Kidney capillary endothelial cell (primary cell): Measurements from ENCODE around the gene ARHGAP32.
"Not testable (repeated sequence)": the region's sequence is repeated elsewhere in the genome, so short reads cannot be mapped to it uniquely, and the experiment has no call there.

ENCODE experiments used
- DNase-seq: peaks from one replicate; pipeline ENCODE4 v3.0.0-alpha.2; 2018; ENCODE audit warnings: low spot score

The ARHGAP32 gene

GRCh38 chr11:128931668-128932067 lies 260.5 kb downstream of the ARHGAP32 start:
- no peak for DNase-seq

- no peak for DNase-seq
Observed at GRCh38 chr11:128931066-128931465, 261.1 kb downstream of the ARHGAP32 start.

DNA sequence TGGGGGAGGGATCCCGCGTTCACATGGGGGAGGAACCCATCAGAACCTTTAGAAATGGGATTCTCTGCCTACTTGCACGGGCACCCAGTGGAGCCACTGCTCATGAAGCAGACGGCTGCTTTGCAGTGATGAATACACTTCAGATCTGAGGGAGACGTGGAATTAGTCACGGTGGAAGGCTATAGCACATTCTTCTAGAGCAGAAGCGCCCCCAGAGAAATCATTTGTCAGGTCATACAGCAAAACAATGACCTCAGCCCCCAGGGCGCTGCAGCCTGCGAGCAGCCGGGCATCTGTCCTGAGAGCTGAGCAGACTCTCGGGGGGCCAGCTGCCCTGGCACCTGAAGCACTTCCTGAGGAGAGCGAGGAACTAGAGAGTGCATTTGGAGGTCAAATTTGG lies 262.1 kb downstream of the ARHGAP32 start:
- peak; percentile 60 for DNase-seq

DNA sequence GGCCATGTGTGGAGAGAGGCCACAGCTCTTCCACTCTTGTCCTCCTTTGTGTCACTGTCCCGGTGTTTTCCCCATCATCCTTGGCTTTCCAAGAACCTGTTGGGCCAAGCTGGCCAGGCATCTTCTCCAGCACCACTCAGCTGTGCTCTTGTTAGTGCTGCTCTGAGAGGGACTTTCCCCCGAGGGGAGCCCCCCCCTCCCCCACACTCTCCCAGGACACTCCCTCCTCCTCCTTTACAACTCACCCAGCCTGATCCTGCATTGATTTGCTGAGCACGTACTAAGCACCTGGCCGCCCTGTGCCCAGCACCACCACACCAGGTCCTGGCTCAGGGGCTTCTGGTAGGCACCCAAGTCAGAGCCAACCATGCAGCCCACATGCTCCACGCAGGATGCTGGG lies 262.7 kb downstream of the ARHGAP32 start:
- no peak for DNase-seq

- DNase-seq: no peak
Observed at GRCh38 chr11:128928400-128928799, 263.7 kb downstream of the ARHGAP32 start.

- no peak for DNase-seq
Observed at GRCh38 chr11:128927683-128928336, 264.3 kb downstream of the ARHGAP32 start.

- no peak for DNase-seq
Observed at GRCh38 chr11:128927108-128927461, 265.0 kb downstream of the ARHGAP32 start.

DNA sequence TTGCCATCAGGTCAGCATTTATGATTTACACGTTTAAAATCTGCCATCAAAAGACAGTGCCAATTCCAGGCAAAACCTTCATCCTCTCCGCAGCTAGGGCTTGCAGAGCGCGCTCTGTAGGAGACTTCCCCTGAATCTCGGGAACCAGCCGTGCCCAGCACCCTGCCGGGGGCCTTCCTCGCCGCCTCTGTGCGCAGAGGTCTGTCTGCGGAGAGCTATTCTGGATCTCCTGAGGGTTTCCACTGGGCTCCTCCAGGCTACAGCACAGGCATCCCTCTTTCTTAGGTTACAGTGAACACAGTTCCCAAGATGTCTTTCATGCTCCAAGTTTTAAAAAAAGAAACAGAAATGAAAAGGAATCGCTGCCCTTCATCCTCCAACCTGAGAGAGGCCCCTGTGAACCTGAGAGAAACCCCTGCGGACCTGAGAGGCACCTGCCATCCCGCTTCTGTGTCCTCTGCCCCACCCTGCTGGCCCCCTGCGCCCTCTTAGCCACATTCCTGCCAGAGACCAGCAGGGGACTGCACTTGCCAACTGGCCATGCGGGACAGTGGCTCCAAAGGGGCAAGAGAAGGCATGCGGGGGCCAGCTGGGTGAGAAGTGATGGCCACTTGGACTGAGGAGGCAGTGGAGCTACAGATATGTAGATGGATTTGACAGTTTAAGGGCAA lies 265.6 kb downstream of the ARHGAP32 start:
- no peak for DNase-seq

DNA sequence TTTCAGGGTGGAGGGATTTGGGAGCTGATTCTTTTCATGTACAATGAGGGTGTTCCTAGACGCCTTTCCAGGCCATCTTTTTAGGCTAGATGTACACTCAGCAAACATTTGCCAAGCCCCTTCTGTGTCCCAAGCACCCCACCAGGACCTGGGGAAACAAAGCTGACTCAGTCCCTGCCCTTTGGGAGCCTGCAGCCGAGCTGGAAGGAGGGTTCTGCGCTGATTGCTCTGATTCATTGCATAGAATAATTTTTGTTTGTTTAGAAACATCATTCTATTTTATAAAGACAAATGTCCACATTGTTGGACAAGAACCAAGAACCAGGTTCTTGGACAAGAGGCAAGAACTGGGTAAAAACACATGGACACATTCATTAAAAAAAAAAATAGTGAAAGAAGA lies 266.1 kb downstream of the ARHGAP32 start:
- no peak for DNase-seq

- no peak for DNase-seq
Observed at GRCh38 chr11:128925250-128925600, 266.9 kb downstream of the ARHGAP32 start.

- no peak for DNase-seq
Observed at GRCh38 chr11:128924510-128925249, 267.4 kb downstream of the ARHGAP32 start.

GRCh38 chr11:128924104-128924503 lies 268.0 kb downstream of the ARHGAP32 start:
- DNase-seq: no peak

GRCh38 chr11:128921793-128922192 lies 270.3 kb downstream of the ARHGAP32 start:
- no peak for DNase-seq

GRCh38 chr11:128920666-128921065 lies 271.5 kb downstream of the ARHGAP32 start:
- no peak for DNase-seq

GRCh38 chr11:128919635-128920034 lies 272.5 kb downstream of the ARHGAP32 start:
- DNase-seq: not testable (repeated sequence)

- no peak for DNase-seq
Observed at GRCh38 chr11:128919216-128919615, 272.9 kb downstream of the ARHGAP32 start.

- DNase-seq: no peak
Observed at GRCh38 chr11:128917144-128917724, 274.9 kb downstream of the ARHGAP32 start.

- DNase-seq: no peak
Observed at GRCh38 chr11:128916681-128917080, 275.4 kb downstream of the ARHGAP32 start.

DNA sequence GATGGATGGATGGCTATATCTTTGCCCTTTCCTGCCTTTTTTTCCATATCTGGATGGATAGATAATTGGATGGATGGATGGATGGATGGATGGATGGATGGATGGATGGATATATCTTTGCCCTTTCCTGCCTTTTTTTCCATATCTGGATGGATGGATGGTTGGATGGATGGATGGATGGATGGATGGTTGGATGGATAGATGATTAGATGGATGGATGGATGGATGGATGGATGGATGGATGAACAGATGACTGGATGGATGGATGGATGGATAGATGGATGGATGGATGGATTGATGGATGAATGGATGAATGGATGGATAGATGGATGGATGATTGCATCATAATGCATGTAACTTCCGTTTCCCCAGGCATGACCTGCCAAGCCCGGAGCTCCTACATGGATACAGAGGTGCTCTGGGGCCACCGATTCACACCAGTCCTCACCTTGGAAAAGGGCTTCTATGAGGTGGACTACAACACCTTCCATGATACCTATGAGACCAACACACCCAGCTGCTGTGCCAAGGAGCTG lies 276.0 kb downstream of the ARHGAP32 start:
- DNase-seq: no peak

GRCh38 chr11:128915149-128915521 lies 277.0 kb downstream of the ARHGAP32 start:
- no peak for DNase-seq
